Upper lobe of right lung (tissue), 1 donor: ENCODE measurements around the gene RNASE11. TPM values are rescaled to one million over a fixed set of nuclear protein-coding genes. Genes with fewer than 3 reads are reported as not detected.
"Not testable (repeated sequence)": the region's sequence is repeated elsewhere in the genome, so short reads cannot be mapped to it uniquely, and the experiment has no call there.

Source experiments
- ATAC-seq: fragments of 200-7000 bp; cut with Tn5 transposase; one replicate; pipeline ENCODE4 v1.9.1; 2020; ENCODE audit warnings: mild to moderate bottlenecking, moderate library complexity
- DNase-seq: peaks from one replicate; pipeline ENCODE4 v3.0.0-alpha.2; 2020
- H3K27ac ChIP-seq: fragments of 200-600 bp; one replicate; pipeline ENCODE4 v1.8.0; 2022
- H3K27me3 ChIP-seq: fragments of 200-600 bp; one replicate; pipeline ENCODE4 v1.8.0; 2022; ENCODE audit warnings: mild to moderate bottlenecking
- H3K36me3 ChIP-seq: fragments of 200-600 bp; one replicate; pipeline ENCODE4 v1.8.0; 2022
- H3K4me1 ChIP-seq: fragments of 200-600 bp; one replicate; pipeline ENCODE4 v1.8.0; 2022
- H3K4me3 ChIP-seq: fragments of 200-600 bp; one replicate; pipeline ENCODE4 v1.8.0; 2022; ENCODE audit warnings: mild to moderate bottlenecking
- H3K9me3 ChIP-seq: fragments of 200-600 bp; one replicate; pipeline ENCODE4 v1.8.0; 2022
- CTCF ChIP-seq: fragments of 200-600 bp; IDR thresholded peaks from one replicate; pipeline ENCODE4 v1.8.0; 2022; ENCODE audit warnings: antibody characterized with exemption
- intact Hi-C: fragments of 100-400 bp; cut with DNase I; formaldehyde crosslinking; loops from one replicate; pipeline ENCODE4 v1.11.0; 2022
- total RNA-seq: library from RNA; stranded (reverse); fragmentation: NEBNext Ultra II Directional; extraction: Animal tissue kit (Norgen Biotek cat#: 25700); gene quantifications from one replicate; pipeline ENCODE4 v1.2.1, GENCODE V29; 2021
- donor health status: DM: no; HTN: yes; CAD: no; lungs with severe emphysema.

RNASE11 gene
- total RNA-seq, 1 donor from 2014 or later = not detected

- H3K27ac ChIP-seq = no peak overlapping the region
- ATAC-seq (peak; percentile 87), DNase-seq (peak; percentile 86)
- H3K36me3 ChIP-seq = no peaks in the 10 kb centered on the region
- peaks cover 22% of the 10 kb centered on the region for H3K27me3 ChIP-seq
- TF ChIP-seq CTCF = no peak
- H3K4me1 ChIP-seq = peaks cover 14% of the 10 kb centered on the region
- peak overlapping the region; percentile 39 for H3K4me3 ChIP-seq
- intact Hi-C loops = no loop called here
- H3K9me3 ChIP-seq = no peaks in the 10 kb centered on the region
These were observed 36.8 kb upstream of the RNASE11 start for GRCh38 chr14:20624495-20625070.

- no peaks in the 10 kb centered on the region for H3K9me3 ChIP-seq
- H3K4me3 ChIP-seq = no peak overlapping the region
- no peak overlapping the region for H3K27ac ChIP-seq
- DNase-seq (peak; percentile 46), ATAC-seq (no peak)
- H3K27me3 ChIP-seq = peaks cover 21% of the 10 kb centered on the region
- intact Hi-C loops = no loop called here
- H3K36me3 ChIP-seq = no peaks in the 10 kb centered on the region
- H3K4me1 ChIP-seq = peaks cover 14% of the 10 kb centered on the region
- TF ChIP-seq CTCF = no peak
These were observed 36.0 kb upstream of the RNASE11 start for GRCh38 chr14:20623798-20624197.

GRCh38 chr14:20622816-20623291 is 35.1 kb upstream of the RNASE11 start:
- TF ChIP-seq CTCF = no peak
- H3K36me3 ChIP-seq = no peaks in the 10 kb centered on the region
- peaks cover 14% of the 10 kb centered on the region for H3K4me1 ChIP-seq
- H3K27me3 ChIP-seq = peaks cover 16% of the 10 kb centered on the region
- intact Hi-C loops = no loop called here
- no peak overlapping the region for H3K4me3 ChIP-seq
- no peak for ATAC-seq
- H3K27ac ChIP-seq = no peak overlapping the region
- DNase-seq = peak; percentile 50
- H3K9me3 ChIP-seq = no peaks in the 10 kb centered on the region

- intact Hi-C loops = no loop called here
- Histone ChIP-seq H3K4me1 (peaks cover 14% of the 10 kb centered on the region), H3K27me3 (no peaks in the 10 kb centered on the region), H3K4me3 (no peak overlapping the region), H3K36me3 (no peaks in the 10 kb centered on the region), H3K9me3 (no peaks in the 10 kb centered on the region), H3K27ac (no peak overlapping the region)
- TF ChIP-seq CTCF = no peak
- ATAC-seq (peak; percentile 86), DNase-seq (no peak)
These were observed 33.1 kb upstream of the RNASE11 start for GRCh38 chr14:20620798-20621478.

GRCh38 chr14:20619688-20620087 is 31.9 kb upstream of the RNASE11 start:
- H3K4me1 ChIP-seq = peaks cover 11% of the 10 kb centered on the region
- not testable (repeated sequence) for H3K9me3 ChIP-seq, DNase-seq, H3K4me3 ChIP-seq, H3K27ac ChIP-seq, ATAC-seq, H3K27me3 ChIP-seq, H3K36me3 ChIP-seq
- intact Hi-C loops = loop anchor here (10.0 kb wide), 1 partner anchor 65 kb away; the partner anchor contains the start of genes ANG and RNASE4

- no peak for TF ChIP-seq CTCF
- Histone ChIP-seq H3K4me1 (peaks cover 4% of the 10 kb centered on the region), H3K27me3 (no peaks in the 10 kb centered on the region), H3K36me3 (no peaks in the 10 kb centered on the region), H3K27ac (no peak overlapping the region), H3K9me3 (no peaks in the 10 kb centered on the region), H3K4me3 (no peak overlapping the region)
- ATAC-seq (no peak), DNase-seq (no peak)
- intact Hi-C loops = loop anchor here (10.0 kb wide), 1 partner anchor 66 kb away; the partner anchor contains the start of genes ANG and RNASE4
These were observed 30.5 kb upstream of the RNASE11 start for GRCh38 chr14:20618271-20618749.
